ENCODE data around the gene NR1H3. TPM values are rescaled to one million over a fixed set of nuclear protein-coding genes. Genes with fewer than 3 reads are reported as not detected.

The NR1H3 gene
- total and polyA plus RNA-seq, 2 of the 4 experiments (the other 2 are of a cell fraction) = 9.1 to 13.6 TPM

GRCh38 chr11:47270331-47271271 lies 12.8 kb downstream of the NR1H3 start:
- Histone ChIP-seq H3K4me3 (ENCODE audit: insufficient read depth, low read depth, low read length) (peak overlapping the region; percentile 89), H2AK9ac (replicated peaks; ENCODE audit: low read depth, low read length, poor library complexity) (peak overlapping the region; percentile 48), H2BK120ac (ENCODE audit: low read depth, low read length) (no peak overlapping the region), H3K27ac (ENCODE audit: insufficient read depth, low read length) (peak overlapping the region; percentile 83), H3K56ac (ENCODE audit: extremely low read depth, insufficient read depth, low read length) (no peak overlapping the region), H3K9me3 (ENCODE audit: control insufficient read depth, insufficient read depth, low read length) (no peaks in the 10 kb centered on the region), H2AK5ac (ENCODE audit: low read depth, low read length) (peak overlapping the region; percentile 6), H3K14ac (replicated peaks; ENCODE audit: low read depth, low read length) (peak overlapping the region; percentile 56), H4K5ac (ENCODE audit: low read depth, low read length) (no peak overlapping the region), H4K91ac (ENCODE audit: insufficient read depth, low read depth, low read length) (no peak overlapping the region), H3K27me3 (ENCODE audit: control insufficient read depth, insufficient read depth, low read length) (no peaks in the 10 kb centered on the region), H2BK15ac (ENCODE audit: low read depth, low read length) (no peak overlapping the region), H3K4ac (ENCODE audit: low read depth, low read length) (peak overlapping the region; percentile 19), H2BK20ac (ENCODE audit: low read depth, low read length) (no peak overlapping the region), H4K8ac (ENCODE audit: low read depth in 2 of 2, low read length in 2 of 2) (peak overlapping the region in 1 of 2 experiments; percentile 66; a peak in 1 of 4 replicates), H4K20me1 (ENCODE audit: insufficient read depth, low read length) (peaks cover 40% of the 10 kb centered on the region), H2AFZ (replicated peaks; ENCODE audit: low read length, poor library complexity) (peak overlapping the region; percentile 92), H3K9me1 (ENCODE audit: insufficient read depth, low read length) (peaks cover 26% of the 10 kb centered on the region), H3K9ac (ENCODE audit: low read depth, low read length) (peak overlapping the region; percentile 77), H3K4me2 (ENCODE audit: low read depth, low read length) (peak overlapping the region; percentile 97), H3K4me1 (ENCODE audit: control insufficient read depth, insufficient read depth, low read length) (peaks cover 18% of the 10 kb centered on the region), H2BK5ac (ENCODE audit: low read depth, low read length, poor library complexity, severe bottlenecking) (no peak overlapping the region), H3K79me1 (ENCODE audit: low read depth in 1 of 2, low read length in 2 of 2) (peaks cover 20 to 55% of the 10 kb centered on the region in 2 experiments), H3K23ac (ENCODE audit: low read depth, low read length) (peak overlapping the region; percentile 79; the same call in 1 of the 2 replicates), H3K36me3 (ENCODE audit: control insufficient read depth, insufficient read depth, low read length) (peaks cover 8% of the 10 kb centered on the region; the same call in 1 of the 2 replicates), H3K18ac (ENCODE audit: low read depth, low read length) (no peak overlapping the region)
- whole genome bisulfite sequencing, 2 experiments (ENCODE audit: extremely low coverage in 2 of 2, insufficient read length in 1 of 2) = 6% methylated on average over 4 of the region's 34 CpGs; no CpG with 5 or more reads in 1 of the 2 experiments
- peak; percentile 72 for DNase-seq
- intact Hi-C loops (cut with micrococcal nuclease) = loop anchor here (2.0 to 5.0 kb wide), 2 partner anchors 37 to 84 kb away; no protein-coding TSS in a partner anchor
- BruUV-seq (replicated peaks) = no TSS peak
- no peak for ATAC-seq (ENCODE audit: low read depth)
- ChIA-PET POLR2A (ENCODE audit: unreplicated experiment) (interaction anchor here (0.6 to 0.8 kb wide), 2 partner anchors 11 to 13 kb away, joined by 4 to 6 read pairs; partner anchors contain the start of gene NR1H3), CTCF (interaction anchor here (0.6 to 1.6 kb wide), 4 partner anchors 11 to 146 kb away, joined by 3 to 5 read pairs (median 4); partner anchors contain the start of gene NR1H3)
- dilution Hi-C loops (cut with HindIII; ENCODE audit: low sequenced_read_pairs, unreplicated experiment) = no loop called here
- in situ Hi-C loops (cut with MboI; ENCODE audit: low sequenced_read_pairs) = no loop called here
- TF ChIP-seq RAD21 (IDR thresholded peaks at IDR 0.05; ENCODE audit: low read length) (0 out of 2 replicates have a peak, but pooled peaks have one; percentile 2), CTCF (conservative IDR thresholded peaks at IDR 0.05; ENCODE audit: low read depth, low read length) (0 out of 2 replicates have a peak, but pooled peaks have one; percentile 16), POLR2A (IDR thresholded peaks at IDR 0.05; ENCODE audit: low read depth, low read length) (0 out of 2 replicates have a peak, but pooled peaks have one; percentile 29), RFX5 (IDR thresholded peaks at IDR 0.05; ENCODE audit: low read depth, low read length) (no peak), RCOR1 (IDR thresholded peaks at IDR 0.05; ENCODE audit: insufficient replicate concordance, low read length) (no peak)
